IPS DF 19.7 (cell line): ENCODE data around the gene ALDH1L1.
A peak's percentile ranks its signal among the peaks of the same experiment; 100 is the strongest.

Source experiments
- DNase-seq: peaks from one replicate; pipeline ENCODE4 v3.0.0-alpha.2; 2013; ENCODE audit warnings: low read depth, low spot score

ALDH1L1 gene

DNA sequence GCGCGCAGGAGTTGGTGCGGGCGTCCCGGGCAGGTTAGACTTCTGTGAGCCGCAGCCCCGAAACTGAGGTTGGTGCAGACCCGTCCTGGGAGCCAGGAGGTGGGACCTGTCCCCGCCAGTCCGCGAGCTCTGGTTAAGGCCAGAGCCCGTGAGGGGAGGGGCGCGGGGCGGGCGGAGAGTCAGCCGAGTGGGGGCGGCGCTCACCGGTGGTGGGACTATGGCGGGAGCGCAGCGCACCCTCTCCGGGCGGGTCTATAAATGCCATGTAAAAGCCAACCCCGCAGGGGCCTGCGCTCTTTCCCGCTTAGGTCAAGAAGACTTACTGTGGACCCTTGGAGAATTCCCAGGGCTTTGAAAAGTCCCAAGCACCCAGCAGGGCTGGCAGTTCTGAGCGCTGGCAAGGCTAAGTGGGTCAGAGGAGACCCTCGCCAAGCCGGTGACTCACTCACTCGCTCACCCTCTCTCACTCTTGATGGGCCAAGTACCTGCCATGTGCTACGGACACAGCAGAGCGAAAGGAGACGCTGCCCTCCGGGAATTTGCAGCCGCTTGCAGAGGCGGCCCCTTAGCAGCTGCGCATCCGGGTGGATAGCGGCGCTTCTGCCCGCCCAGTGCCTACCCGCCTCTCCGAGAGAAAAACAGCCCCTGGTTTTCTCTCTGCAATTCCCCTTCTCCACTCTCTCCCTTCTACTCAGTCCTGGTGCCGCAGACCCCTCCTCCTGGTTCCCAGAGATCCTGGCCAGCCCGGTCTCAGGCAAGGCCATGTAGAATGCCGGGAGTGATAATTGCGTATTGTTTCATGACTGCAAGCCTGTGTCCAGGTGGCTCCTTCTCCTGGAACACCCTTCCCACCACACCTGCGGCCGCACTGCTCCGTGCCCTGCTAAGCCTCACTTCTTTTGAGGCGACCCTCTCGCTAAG is at the start of gene ALDH1L1:
ALDH1L1 (minus strand) TSS at position 110 of the 921 bp plus-strand sequence. CDS start 19,607 bp downstream, outside the sequence.
- peak; percentile 50 for DNase-seq

DNA sequence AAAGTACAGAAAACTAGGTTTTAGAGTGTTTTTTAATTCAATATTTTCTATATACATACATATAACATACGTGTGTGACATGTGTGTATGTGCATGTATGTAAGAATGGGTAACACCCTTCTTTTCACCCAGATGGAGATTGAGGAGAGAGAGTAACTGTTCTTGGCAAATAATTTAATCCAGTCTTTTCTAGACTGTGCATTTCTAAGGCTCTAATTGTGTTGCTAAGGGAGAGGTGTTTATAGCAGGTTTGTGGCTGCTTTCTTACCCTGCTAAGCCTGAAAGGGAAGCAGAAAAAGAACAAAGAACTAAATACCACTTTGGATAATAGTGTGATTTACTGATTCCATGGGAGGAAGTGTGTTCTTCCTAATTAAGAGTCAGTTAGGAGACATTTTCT is 46.0 kb upstream of the ALDH1L1 start:
- DNase-seq: no peak

DNA sequence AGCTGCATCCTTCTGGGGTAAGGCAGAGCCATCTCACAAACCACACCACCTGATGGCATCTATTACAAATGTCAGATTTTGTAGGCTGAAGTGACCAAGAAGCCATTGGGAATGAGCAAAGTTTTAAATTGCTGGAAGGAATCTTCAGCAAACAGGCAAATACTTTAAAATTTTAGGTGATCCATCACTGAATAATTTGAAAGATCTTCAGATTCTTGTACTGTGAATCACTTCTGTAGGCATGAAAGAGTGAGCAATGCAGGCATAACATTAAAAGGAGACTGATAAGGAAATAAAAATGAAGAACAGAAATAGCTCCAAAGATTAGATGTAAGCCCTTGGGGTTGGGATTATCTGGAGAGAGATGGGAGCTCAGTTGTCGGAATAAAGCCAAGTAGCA is 36.0 kb upstream of the ALDH1L1 start:
- DNase-seq: no peak

DNA sequence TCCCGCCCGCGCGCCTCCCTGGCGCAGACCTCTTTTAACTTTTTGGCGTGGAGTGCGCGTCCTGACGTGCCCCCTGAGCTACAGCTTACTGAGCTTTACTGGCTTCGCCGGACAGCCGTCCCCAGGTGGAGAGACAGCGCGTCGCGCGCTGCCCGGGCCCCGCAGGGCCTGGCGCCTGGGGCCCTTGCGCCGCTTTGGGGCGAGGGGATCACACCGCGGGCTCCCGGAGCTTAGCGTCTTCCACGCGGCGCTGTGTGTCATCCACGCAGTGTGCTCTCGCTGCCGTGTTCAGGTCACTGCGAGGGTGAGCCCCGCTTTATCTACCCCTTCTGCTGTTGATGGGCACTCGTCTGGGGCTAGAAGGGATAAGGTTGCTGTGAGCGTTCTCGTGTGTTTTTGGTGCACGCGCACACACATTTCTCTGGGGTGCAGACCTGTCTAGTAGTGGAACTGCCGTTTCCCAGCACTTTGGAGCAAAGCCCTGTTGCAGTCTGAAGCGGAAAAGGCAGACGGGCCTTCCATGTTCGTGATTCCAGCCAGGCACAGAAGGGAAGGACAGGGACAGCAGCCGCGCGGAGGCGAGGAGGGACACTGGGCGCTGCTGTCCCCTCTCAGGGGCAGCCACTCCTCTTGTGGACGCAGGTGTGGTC is 33.1 kb upstream of the ALDH1L1 start:
- no peak for DNase-seq

DNA sequence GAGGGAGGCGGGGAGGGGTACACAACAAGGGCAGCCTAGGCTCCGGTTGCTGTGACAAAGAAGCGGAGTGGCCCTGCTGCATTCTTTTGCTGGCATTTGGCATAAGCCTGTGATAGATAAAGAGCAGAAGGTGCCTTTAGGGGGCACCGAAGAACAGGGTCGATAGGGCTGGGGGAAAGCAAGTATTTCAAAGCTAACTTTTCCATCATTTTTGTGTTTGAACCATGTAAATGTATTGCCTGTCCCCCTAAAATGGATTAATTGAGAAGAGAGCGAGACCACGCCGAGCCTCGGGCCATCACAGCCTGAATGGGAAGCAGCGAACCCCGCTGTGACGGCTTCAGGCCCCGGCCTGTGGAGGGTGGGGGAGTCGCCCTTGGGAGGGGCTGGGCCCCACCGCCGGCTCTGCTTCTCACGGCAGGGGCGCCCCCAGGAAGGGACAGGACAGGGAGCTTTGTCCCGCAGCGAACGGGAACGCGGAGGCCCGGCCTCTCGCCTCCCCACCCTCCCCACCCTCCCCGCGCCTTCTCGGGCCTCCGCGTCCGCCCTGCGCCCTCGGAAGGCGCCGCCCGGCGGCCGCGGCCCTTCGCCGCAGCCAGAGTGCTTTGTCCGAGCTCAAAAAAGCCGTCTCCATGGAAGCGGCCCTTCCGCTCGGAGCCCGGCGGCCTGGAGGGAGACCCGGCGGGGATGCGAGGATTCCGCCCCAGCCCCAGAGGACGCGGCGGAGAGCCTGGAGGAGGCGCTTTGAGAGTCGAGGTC is 32.4 kb upstream of the ALDH1L1 start:
- no peak for DNase-seq

DNA sequence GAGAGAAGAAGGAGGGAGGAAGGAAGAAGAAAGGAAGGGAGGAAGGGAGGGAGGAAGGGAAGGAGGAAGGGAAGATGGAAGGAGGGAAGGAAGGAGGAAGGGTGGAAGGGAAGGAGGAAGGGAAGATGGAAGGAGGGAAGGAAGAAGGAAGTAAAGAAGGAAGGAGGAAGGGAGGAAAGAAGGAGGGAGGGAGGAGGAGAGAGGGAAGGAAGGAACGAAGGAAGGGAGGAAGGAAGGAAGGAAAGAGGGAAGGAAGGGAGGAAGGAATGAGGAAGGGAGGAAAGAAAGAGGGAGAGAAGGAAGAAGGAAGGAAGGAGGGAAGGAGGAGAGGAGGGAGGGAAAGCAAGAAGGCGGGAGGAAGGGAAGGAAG is 31.8 kb upstream of the ALDH1L1 start:
- DNase-seq: no peak

DNA sequence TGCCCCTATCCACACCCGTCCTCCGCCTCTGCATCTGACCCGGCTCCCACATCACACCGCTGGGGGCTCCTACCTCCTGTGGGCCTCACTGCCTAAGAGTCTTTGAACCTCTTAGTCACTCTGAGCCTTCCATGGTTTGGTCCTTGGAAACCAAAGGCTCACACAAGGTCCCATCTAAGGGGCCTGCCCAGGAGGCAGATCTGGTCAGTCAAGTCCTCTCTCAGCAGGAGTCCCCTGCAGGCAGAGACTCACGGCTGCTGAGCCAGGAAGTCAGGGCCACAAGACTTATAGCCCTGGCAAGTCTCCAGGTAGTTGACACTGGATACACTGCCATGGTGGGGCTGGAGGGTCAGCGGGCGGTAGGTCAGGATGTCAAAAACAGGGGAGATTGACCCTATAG is 31.2 kb upstream of the ALDH1L1 start:
- DNase-seq: no peak

DNA sequence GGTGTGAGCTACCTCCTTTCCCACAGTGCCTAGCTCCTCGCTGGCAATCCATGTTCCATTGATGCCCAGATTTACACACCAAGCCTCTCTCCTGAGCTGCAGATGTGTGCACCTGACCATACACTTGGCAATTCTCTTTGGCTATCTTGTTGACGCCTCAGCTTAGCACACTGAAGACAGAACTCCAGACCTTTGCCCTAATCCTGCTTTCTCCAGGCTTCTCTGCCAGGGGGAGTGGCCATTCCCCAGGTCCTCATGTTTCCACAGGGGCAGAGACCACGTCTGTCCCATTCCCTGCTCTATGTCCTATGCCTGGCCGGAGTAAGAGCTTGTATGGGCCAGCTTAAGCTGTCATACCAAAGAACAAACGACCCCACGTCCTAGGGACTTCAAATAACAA is 30.2 kb upstream of the ALDH1L1 start:
- DNase-seq: no peak

DNA sequence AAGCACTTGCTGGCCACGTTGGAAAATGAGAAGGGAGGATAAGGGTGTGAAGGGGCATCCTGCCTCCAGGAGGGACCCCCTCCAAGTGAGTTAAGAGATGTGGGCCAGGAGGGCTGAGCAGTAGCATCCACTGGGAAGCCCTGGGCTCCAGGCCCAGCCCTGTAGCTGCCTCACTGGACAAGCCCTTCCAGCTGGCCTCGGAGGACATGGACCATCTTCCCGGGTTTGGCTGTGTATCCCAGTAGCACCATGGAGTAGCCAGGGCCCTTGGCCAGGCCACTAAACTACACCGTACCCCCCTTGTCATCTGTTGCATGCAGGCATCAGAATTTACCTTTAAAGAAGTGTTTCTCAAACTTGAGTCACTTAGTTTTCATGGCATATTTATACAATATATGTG is 29.4 kb upstream of the ALDH1L1 start:
- DNase-seq: no peak

DNA sequence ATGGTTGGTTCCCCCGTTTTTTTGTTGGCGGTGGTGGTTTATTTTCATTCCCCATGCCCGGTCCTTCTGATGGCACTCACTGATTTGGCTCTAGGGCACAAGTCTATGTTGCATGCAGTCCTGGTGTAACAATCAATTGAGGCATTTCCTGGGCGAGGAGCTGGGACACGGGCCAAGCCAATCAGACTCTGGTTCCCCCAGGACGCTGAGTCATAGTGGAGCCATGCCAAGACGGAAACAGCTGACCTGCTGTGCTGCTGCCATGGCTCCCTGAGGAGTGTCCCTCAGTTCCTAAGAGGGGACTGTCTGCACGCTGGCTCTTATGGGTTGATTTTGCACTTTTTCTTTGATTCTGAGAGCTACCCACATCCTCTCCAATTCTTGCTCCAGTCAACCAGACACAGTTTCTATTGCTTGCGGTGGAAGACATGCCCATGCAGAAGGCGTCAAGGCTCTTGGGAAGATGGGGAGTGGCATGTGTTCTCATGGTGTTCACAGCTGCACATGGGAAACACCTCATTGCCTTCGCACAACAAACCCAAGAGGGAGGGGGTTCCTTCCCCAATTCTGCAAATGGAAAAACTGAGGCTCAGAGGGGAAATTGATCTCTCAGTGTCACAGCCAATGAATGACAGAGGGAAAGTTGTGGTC is 28.3 kb upstream of the ALDH1L1 start:
- DNase-seq: no peak

DNA sequence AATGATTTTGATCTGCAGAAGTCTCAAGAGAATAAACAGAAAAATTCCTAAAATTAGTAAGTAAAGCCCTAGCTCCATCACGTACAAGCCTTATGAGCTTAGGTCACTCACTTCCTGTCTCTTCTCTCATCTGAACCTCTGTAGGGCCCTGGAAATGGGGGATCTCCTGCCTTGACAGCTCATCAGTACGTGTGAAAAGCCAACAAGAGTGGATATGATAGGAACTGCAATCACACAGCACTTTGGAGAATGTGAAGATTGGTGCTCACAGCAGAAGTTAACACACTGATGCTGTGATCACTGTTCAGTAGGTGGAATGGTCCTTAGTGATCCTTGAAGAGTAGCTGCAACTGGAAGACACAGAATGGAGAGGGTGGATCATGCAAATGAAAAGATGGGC is 27.8 kb upstream of the ALDH1L1 start:
- no peak for DNase-seq

DNA sequence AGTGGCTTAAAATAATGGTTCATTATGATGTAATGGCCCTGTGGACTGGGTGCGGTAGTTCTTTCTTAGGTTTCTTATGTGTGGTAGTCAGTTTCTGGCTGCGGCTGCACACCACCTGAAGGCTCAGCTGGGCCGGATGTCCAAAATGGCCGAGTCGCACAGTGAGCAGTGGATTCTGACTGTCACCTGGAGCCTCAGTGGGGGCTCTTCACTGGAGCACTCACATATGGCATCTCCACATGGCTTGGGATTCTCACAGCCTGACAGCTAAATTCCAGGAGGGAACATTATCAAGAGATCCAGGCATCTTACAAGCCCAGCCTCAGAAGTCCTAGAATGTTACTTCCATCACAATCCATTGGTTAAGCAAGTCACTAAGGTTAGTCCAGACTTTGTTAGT is 26.8 kb upstream of the ALDH1L1 start:
- DNase-seq: no peak

DNA sequence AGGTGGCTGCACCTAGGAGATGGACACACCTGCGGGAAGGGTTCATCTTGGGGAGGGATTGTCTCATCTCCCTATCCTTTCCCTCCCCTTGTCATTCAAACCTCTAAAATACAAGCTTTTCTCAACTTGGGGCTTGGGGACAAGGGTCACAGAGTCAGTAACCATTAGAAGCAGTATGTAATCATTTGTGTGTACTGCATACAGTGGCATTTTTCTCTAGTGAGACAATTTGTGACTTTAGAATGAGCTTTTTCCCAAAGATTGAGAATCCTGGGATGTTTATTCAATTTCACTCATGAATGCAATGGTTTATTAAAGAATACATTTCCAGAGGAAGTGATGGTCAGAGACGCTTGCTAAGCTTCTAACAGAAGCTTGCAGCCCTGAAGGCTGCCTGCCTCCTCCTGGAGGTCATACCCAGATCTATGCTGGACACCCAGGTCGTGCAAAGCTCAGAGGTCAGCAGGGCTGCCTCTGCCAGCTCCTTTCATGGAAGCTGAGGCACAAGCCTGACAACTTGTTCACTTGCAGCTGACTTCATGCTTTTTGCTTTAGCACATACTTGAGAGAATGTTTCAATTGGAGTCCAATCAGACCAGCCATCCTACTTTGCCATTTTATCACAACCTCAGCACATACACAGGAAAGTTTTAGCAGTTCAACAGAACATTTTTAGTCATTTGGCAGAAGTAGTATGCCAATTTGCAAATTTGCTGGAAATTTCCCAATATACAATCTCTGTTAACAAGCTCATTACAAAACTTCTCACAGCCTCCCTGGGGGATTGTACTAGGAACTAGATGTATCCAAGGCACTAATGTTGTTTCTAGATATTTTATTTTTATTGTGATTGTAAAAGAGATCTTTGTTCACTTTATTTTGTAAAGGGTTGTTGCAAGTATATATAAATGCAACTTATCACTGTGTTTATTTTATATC is 25.6 kb upstream of the ALDH1L1 start:
- no peak for DNase-seq

DNA sequence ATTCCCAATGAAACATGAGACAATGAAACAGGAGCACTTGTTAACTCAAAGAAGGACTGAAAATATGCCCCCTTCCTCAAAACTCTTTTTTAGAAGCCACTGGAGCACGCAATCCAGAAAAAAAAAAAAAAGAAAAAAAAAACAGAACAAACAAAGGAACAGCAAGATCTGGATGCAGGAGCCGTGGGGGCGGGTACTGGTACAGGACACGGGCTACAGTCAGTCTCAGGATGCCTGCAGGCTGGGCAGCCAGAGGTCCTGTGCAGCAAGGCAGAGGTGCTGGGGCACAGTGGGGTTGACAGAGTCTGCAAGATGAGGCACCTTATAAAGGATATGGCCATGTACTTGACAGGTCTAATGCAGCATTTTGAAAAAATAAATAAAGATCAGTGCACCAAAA is 22.3 kb upstream of the ALDH1L1 start:
- DNase-seq: no peak

DNA sequence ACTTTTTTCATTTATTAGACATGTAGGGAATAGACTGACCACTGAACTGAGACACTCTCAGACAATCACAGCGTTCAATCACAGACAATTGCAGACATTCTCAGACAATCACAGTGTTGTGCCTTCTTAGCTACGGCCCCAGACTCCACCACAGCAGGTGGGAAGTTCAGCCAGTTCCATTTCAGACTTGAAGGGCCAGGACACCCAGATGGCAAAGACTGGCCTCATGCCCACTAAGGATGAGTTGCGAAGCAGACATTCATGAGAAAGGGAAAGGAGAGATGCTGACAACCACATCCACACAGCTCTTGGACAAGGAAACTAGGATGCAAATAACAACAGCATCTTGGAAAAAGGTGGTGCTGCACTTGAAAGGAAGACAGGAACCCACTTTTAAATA is 21.9 kb upstream of the ALDH1L1 start:
- DNase-seq: no peak

DNA sequence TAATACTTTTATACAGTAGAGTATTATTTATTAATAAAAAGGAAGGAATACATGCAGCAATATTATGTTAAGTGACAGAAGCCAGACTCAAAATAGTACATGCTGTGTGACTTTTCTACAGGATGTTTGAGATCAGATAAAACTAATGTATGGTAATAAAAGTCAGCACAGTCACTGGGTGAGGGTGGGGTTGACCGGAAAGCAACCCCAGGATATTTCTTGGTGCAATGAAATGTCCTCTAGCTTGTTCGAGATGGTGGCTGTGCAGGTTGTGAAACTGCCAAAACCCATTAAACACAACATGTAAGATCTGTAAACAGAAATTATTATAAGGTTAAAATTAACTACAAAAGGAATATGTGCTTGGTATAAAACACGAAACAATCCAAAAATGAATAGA is 20.8 kb upstream of the ALDH1L1 start:
- no peak for DNase-seq

DNA sequence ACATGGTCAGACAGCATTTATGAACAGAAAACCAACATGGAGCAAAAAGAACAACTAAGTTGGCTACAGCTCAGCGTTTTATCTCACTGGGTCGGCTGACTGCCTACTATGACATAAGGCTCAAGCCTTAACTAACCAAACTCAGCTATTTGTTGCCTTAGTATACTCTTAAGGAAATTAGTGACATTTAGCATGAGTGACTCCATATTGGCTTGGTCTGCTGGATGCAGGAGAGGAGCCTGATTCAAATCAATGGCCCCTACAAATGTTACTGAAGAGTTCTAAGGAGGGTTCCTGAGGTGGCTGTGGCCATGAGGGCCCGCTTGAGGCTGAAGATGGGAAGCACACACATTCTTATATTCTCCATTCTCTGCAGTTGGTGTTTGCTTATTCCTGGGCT is 20.1 kb upstream of the ALDH1L1 start:
- no peak for DNase-seq

DNA sequence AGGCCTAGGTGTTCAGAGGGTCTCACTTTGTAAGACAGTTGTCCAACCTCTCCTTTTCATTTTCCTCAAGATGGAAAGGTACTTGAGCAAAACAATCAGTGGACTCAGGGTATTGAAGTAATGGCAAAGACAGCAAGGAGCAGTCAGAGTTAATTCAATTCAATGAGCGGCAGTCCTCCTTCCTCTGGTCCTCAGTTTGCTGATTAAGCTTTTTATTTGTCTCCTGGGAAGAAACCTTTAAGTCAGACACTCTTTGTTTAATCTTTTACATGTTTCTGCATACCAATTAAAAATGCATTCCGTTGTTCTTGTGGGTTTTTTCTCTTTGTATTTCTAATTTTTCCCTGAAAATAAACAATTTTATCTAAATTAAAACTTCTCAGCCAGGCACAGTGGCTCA is 18.9 kb upstream of the ALDH1L1 start:
- DNase-seq: no peak

DNA sequence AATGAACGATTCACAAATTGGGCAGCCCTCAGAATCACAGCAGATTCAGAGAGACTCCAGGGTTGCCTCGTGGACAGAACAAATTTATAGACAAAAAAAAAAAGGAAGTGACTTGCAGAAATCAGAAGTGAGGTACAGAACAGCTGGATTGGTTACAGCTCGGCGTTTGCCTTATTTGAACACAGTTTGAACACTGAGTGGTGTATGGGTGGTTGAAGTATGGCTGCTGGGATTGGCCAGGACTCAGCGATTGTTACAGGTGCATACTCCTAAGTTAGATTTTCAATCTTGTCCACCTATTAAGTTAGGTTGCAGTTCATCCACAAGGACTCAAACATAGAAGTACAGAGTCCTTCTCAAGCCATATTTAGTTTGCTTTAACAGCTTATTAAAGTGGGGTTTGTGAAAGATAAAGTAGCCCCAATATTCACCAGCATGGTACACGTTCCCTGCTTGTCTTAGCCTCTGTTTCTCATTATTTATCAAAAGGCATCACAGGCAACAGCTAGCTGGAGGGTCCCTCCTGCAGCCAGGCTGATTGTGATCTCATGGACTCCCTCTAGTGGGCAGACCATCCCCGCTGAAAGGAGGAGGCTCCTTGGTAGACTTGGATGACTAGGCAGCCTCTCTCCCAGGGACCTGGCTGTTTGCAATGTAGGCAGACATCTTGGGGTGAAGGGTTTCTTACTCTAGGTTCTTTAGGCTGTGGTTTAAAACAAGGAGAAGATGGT is 17.6 kb upstream of the ALDH1L1 start:
- DNase-seq: peak; percentile 56

DNA sequence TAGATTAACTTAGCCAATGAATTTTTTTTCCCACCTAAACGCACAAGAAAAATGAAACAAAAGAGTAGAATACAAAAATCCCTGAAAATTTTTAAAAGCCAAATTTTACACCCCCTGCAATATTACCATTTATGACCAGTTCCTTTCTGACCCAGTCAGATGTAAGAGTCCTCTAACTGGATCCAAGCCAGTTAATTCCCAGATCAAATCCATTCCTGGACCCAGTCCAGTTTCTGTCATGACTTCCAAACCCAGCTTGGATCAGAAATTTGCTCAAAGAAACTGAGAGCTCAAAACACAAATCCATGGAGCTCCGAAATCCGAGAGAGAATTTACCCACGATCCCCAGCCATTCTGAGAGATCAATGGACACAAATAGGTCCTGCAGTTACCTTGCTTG is 17.0 kb upstream of the ALDH1L1 start:
- DNase-seq: no peak
